Keratinocyte (primary cell): ENCODE results near the gene TBC1D13. TPM values are rescaled to one million over a fixed set of nuclear protein-coding genes. Genes with fewer than 3 reads are reported as not detected.

Experiments
- DNase-seq: peaks from one replicate; pipeline ENCODE4 v3.0.0-alpha.2; 2011; ENCODE audit warnings: low read depth, missing footprints, low spot score
- FAIRE-seq: peaks from 2 replicates; lab custom pipeline; 2011; peaks lifted over from hg19 to GRCh38; lab: Jason Lieb, UNC
- H2AFZ ChIP-seq: 2 replicates; pipeline ENCODE4 v1.6.0; 2012; ENCODE audit warnings: low read length, control low read depth, inconsistent platforms; ENCODE audit not compliant: control insufficient read depth
- H3K27ac ChIP-seq: 2 replicates; pipeline ENCODE4 v1.5.1; 2011; ENCODE audit warnings: low read length; ENCODE audit not compliant: control insufficient read depth, insufficient read depth
- H3K27me3 ChIP-seq: 3 replicates; pipeline ENCODE4 v1.6.0; 2011; ENCODE audit warnings: low read length; ENCODE audit not compliant: control insufficient read depth, insufficient read depth; ENCODE audit errors: extremely low read depth
- H3K36me3 ChIP-seq, 2 experiments: 2 replicates in 1 of 2; 3 replicates in 1 of 2; pipeline ENCODE4 v1.5.1; 2011; ENCODE audit warnings: low read length in 2 of 2, mild to moderate bottlenecking in 1 of 2; ENCODE audit not compliant: control insufficient read depth in 2 of 2, insufficient read depth in 2 of 2; ENCODE audit errors: extremely low read depth in 1 of 2
- H3K4me1 ChIP-seq: 3 replicates; pipeline ENCODE4 v1.5.1; 2011; ENCODE audit warnings: low read length; ENCODE audit not compliant: control insufficient read depth, insufficient read depth; ENCODE audit errors: extremely low read depth
- H3K4me2 ChIP-seq: 3 replicates; pipeline ENCODE4 v1.6.0; 2011; ENCODE audit warnings: low read depth, low read length; ENCODE audit not compliant: control insufficient read depth, insufficient read depth; ENCODE audit errors: extremely low read depth
- H3K4me3 ChIP-seq, 3 experiments: fragments of 200-600 bp in 1 of 3; sonication (generic) in 1 of 3; 2 replicates in 2 of 3; 3 replicates in 1 of 3; pipeline ENCODE4 v1.5.1; 2011 to 2016; ENCODE audit warnings: low read length in 3 of 3, mild to moderate bottlenecking in 3 of 3, control low read depth in 2 of 3, inconsistent platforms in 1 of 3, low read depth in 1 of 3, mixed read lengths in 1 of 3, mixed run types in 1 of 3, moderate library complexity in 1 of 3; ENCODE audit not compliant: control insufficient read depth in 2 of 3, insufficient read depth in 2 of 3; ENCODE audit errors: extremely low read depth in 1 of 3
- H3K79me2 ChIP-seq: 2 replicates; pipeline ENCODE4 v1.6.0; 2012; ENCODE audit warnings: low read length; ENCODE audit not compliant: control insufficient read depth, insufficient read depth
- H3K9ac ChIP-seq: 3 replicates; pipeline ENCODE4 v1.6.0; 2011; ENCODE audit warnings: low read length; ENCODE audit not compliant: control insufficient read depth, insufficient read depth; ENCODE audit errors: extremely low read depth
- H3K9me1 ChIP-seq: 3 replicates; pipeline ENCODE4 v1.6.0; 2011; ENCODE audit warnings: low read length; ENCODE audit not compliant: control insufficient read depth, insufficient read depth; ENCODE audit errors: extremely low read depth
- H3K9me3 ChIP-seq: 2 replicates; pipeline ENCODE4 v1.5.1; 2012; ENCODE audit warnings: low read depth, low read length; ENCODE audit not compliant: control insufficient read depth
- H4K20me1 ChIP-seq: 3 replicates; pipeline ENCODE4 v1.6.0; 2011; ENCODE audit warnings: low read length; ENCODE audit not compliant: control insufficient read depth, insufficient read depth; ENCODE audit errors: extremely low read depth
- EZH2 ChIP-seq: IDR thresholded peaks from one replicate; pipeline ENCODE4 v1.6.1; 2012; ENCODE audit warnings: inconsistent platforms, mild to moderate bottlenecking, low read length, moderate library complexity
- dilution Hi-C: fragments of 300-500 bp; cut with MboI; formaldehyde crosslinking; loops from one replicate; pipeline ENCODE4 v1.7.0; 2020; ENCODE audit warnings: low sequenced_read_pairs; ENCODE audit not compliant: extremely low pct_ligation_motif_present
- polyA plus RNA-seq, 5 experiments: library from polyadenylated mRNA; depleted of rRNA in 3 of 5; stranded (reverse) in 3 of 5; stranded (forward) in 1 of 5; unstranded in 1 of 5; fragments of >200 nt; gene quantifications; 1 replicate in 1 of 5; 2 replicates in 3 of 5; 3 replicates in 1 of 5; pipeline versions ENCODE4 v1.2.1 to v1.2.3, GENCODE V29; 2011 to 2012; ENCODE audit warnings: missing spikeins in 2 of 5, low read depth in 1 of 5, low replicate concordance in 1 of 5
- TF ChIP-seq, protein P1 (sequence below), 3 experiments: IDR thresholded peaks in 1 of 3; conservative IDR thresholded peaks in 1 of 3; optimal IDR thresholded peaks in 1 of 3; 2 replicates in 2 of 3; 3 replicates in 1 of 3; pipeline versions ENCODE3 to v1.5.1; 2011; ENCODE audit warnings: low read length in 3 of 3, mild to moderate bottlenecking in 3 of 3, moderate library complexity in 2 of 3, control low read depth in 1 of 3, inconsistent platforms in 1 of 3; ENCODE audit not compliant: insufficient read depth in 2 of 3; ENCODE audit errors: extremely low read depth in 1 of 3

Gene TBC1D13
- polyA plus RNA-seq, 1 donor (not counting 4 experiments of a cell fraction or from before 2014, with no cell fraction given), result 12.8 TPM

DNA sequence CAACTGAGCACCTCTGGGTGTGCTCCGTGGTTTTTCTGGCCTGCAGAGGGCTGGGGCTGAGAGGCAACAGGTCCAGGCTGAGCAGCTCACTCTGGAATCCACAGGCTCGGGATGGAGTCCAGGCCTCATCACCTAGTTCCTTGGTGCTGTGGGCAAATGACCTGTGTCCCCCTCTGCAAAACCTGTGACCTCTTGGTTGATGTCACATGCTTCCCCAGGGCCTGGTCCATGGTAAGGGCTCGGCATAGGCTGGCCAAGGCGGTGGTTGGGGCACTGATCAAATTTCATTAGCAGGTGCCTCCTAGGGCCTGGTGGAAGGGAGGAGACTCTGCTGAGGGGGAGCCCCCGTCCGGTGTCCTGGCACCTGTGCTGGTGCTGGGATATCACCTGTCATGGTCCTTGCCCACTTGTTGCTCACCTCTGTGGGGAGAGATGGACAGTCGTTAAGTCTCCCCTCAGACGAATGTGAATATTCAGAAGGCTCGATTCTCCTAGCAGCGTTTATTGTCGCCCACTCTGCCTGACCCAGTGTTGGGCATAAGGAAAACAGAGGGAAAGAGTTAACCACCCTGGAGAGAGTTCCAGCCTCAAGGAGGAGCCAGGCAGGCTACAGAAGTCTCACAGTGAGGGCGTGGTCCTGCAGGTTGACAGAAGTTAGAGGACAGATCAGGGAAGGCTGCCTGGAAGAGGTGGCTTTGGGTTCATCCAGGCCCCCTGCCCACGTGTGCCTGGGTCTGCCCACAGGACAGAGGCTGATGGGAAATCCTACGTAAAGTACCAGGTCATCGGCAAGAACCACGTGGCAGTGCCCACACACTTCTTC is 34.7 kb downstream of the TBC1D13 start:
- dilution Hi-C loops, result no loop called here
- Histone ChIP-seq H3K79me2 (no peaks in the 10 kb centered on the region), H3K9me3 (no peaks in the 10 kb centered on the region), H4K20me1 (peaks cover 7% of the 10 kb centered on the region), H3K27ac (no peak overlapping the region), H3K4me2 (no peak overlapping the region), H3K9me1 (no peaks in the 10 kb centered on the region), H3K9ac (no peak overlapping the region), H3K4me3 (no peak overlapping the region), H3K36me3 (peaks cover 28 to 44% of the 10 kb centered on the region in 2 experiments), H3K27me3 (no peaks in the 10 kb centered on the region), H3K4me1 (peaks cover 11% of the 10 kb centered on the region), H2AFZ (no peak overlapping the region)
- FAIRE-seq (no peak), DNase-seq (no peak)
- no peak for TF ChIP-seq EZH2
- TF ChIP-seq, protein P1, sequence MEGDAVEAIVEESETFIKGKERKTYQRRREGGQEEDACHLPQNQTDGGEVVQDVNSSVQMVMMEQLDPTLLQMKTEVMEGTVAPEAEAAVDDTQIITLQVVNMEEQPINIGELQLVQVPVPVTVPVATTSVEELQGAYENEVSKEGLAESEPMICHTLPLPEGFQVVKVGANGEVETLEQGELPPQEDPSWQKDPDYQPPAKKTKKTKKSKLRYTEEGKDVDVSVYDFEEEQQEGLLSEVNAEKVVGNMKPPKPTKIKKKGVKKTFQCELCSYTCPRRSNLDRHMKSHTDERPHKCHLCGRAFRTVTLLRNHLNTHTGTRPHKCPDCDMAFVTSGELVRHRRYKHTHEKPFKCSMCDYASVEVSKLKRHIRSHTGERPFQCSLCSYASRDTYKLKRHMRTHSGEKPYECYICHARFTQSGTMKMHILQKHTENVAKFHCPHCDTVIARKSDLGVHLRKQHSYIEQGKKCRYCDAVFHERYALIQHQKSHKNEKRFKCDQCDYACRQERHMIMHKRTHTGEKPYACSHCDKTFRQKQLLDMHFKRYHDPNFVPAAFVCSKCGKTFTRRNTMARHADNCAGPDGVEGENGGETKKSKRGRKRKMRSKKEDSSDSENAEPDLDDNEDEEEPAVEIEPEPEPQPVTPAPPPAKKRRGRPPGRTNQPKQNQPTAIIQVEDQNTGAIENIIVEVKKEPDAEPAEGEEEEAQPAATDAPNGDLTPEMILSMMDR (optimal IDR thresholded peaks at IDR 0.05 in 1 of 3, IDR thresholded peaks at IDR 0.05 in 1 of 3, conservative IDR thresholded peaks at IDR 0.05 in 1 of 3; ENCODE audit: extremely low read depth in 1 of 3, insufficient read depth in 2 of 3, low read length in 3 of 3), result no peak

DNA sequence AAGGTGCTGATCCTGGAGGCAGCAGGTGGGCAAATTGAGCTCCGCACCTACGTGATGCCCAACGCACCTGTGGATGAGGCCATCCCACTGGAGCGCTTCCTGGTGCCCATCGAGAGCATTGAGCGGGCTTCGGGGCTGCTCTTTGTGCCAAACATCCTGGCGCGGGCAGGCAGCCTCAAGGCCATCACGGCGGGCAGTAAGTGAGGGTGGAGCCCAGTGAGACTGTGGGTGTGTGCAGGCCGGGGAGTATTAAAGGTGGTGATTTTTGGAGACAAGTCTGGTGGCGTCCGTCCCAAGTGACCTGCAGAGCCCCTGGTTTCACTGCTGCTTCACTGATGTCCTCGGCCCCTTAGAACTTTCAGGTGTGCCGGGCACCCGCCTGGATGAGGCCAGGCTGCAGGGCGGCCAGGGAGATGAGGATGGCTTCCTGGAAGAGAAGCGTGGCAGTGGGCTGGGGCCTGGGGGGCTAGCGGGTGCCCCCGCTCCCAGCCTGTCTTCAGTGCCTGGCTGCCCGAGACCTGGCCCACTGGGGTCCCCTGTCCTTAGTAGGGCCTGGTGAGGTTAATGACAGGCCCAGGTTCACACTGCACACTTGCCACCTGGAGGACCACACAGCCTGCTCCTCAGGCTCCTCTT is 35.5 kb downstream of the TBC1D13 start:
- no peak for TF ChIP-seq EZH2
- TF ChIP-seq, protein P1 (optimal IDR thresholded peaks at IDR 0.05 in 1 of 3, IDR thresholded peaks at IDR 0.05 in 1 of 3, conservative IDR thresholded peaks at IDR 0.05 in 1 of 3; ENCODE audit: extremely low read depth in 1 of 3, insufficient read depth in 2 of 3, low read length in 3 of 3), result no peak
- Histone ChIP-seq H4K20me1 (peaks cover 7% of the 10 kb centered on the region), H3K79me2 (no peaks in the 10 kb centered on the region), H3K27ac (no peak overlapping the region), H3K4me1 (peaks cover 11% of the 10 kb centered on the region), H3K27me3 (no peaks in the 10 kb centered on the region), H3K4me2 (no peak overlapping the region), H3K9ac (no peak overlapping the region), H3K9me3 (no peaks in the 10 kb centered on the region), H3K4me3 (no peak overlapping the region), H3K36me3 (peaks cover 30 to 50% of the 10 kb centered on the region in 2 experiments), H3K9me1 (no peaks in the 10 kb centered on the region), H2AFZ (no peak overlapping the region)
- FAIRE-seq (no peak), DNase-seq (no peak)
- dilution Hi-C loops, result no loop called here
